Thyroid gland (tissue), 4 donors: ENCODE measurements around the gene PANK2.

Source experiments
- POLR2A ChIP-seq, 2 donors: fragments of 450-650 bp; IDR thresholded peaks; one replicate each; pipeline ENCODE4 v1.6.1; 2017; ENCODE audit warnings: antibody characterized with exemption in 2 of 2, mild to moderate bottlenecking in 2 of 2, moderate library complexity in 1 of 2
- TF ChIP-seq, protein P1 (sequence below), 6 experiments: fragments of 200-600 bp in 3 of 6; fragments of 450-650 bp in 3 of 6; sonication (generic) in 3 of 6; IDR thresholded peaks; one replicate each; pipeline ENCODE4 v1.5.1; 2016 to 2019; ENCODE audit warnings: antibody characterized with exemption in 6 of 6, mild to moderate bottlenecking in 2 of 6, inconsistent platforms in 1 of 6, moderate library complexity in 1 of 6

GRCh38 chr20:3931664-3932063 lies 42.5 kb downstream of the PANK2 start:
- TF ChIP-seq, protein P1, sequence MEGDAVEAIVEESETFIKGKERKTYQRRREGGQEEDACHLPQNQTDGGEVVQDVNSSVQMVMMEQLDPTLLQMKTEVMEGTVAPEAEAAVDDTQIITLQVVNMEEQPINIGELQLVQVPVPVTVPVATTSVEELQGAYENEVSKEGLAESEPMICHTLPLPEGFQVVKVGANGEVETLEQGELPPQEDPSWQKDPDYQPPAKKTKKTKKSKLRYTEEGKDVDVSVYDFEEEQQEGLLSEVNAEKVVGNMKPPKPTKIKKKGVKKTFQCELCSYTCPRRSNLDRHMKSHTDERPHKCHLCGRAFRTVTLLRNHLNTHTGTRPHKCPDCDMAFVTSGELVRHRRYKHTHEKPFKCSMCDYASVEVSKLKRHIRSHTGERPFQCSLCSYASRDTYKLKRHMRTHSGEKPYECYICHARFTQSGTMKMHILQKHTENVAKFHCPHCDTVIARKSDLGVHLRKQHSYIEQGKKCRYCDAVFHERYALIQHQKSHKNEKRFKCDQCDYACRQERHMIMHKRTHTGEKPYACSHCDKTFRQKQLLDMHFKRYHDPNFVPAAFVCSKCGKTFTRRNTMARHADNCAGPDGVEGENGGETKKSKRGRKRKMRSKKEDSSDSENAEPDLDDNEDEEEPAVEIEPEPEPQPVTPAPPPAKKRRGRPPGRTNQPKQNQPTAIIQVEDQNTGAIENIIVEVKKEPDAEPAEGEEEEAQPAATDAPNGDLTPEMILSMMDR (IDR thresholded peaks at IDR 0.05), result no peak
- no peak for TF ChIP-seq POLR2A (IDR thresholded peaks at IDR 0.05)
